Mesenchymal stem cell (in vitro differentiated cells and primary cell): ENCODE results near the gene WDR4.

Experiments used
- DNase-seq: peaks from one replicate; pipeline ENCODE4 v3.0.0-alpha.2; 2013
- H2AFZ ChIP-seq: one replicate; pipeline ENCODE4 v1.6.1; 2013; ENCODE audit warnings: low read depth, mild to moderate bottlenecking, control low read depth, inconsistent platforms, low read length, moderate library complexity
- H2AK5ac ChIP-seq: 2 replicates; pipeline ENCODE4 v1.6.1; 2013; ENCODE audit warnings: low read length, moderate library complexity, mild to moderate bottlenecking, inconsistent platforms; ENCODE audit not compliant: severe bottlenecking
- H2BK120ac ChIP-seq: one replicate; pipeline ENCODE4 v1.6.1; 2013; ENCODE audit warnings: low read depth, mild to moderate bottlenecking, inconsistent platforms, low read length, moderate library complexity
- H2BK12ac ChIP-seq, 2 experiments: one replicate each; pipeline ENCODE4 v1.6.1; 2013; ENCODE audit warnings: inconsistent platforms in 2 of 2, low read length in 2 of 2, mild to moderate bottlenecking in 2 of 2, moderate library complexity in 2 of 2, control low read depth in 1 of 2
- H2BK15ac ChIP-seq: one replicate; pipeline ENCODE4 v1.6.1; 2013; ENCODE audit warnings: mild to moderate bottlenecking, low read depth, inconsistent platforms; ENCODE audit not compliant: poor library complexity, severe bottlenecking
- H2BK5ac ChIP-seq: 2 replicates; pipeline ENCODE4 v1.6.1; 2013; ENCODE audit warnings: low read depth, mild to moderate bottlenecking, low read length, control low read depth, inconsistent platforms; ENCODE audit not compliant: poor library complexity, severe bottlenecking
- H3K14ac ChIP-seq, 2 experiments: one replicate each; pipeline ENCODE4 v1.6.1; 2013; ENCODE audit warnings: inconsistent platforms in 2 of 2, low read length in 2 of 2, control low read depth in 1 of 2, mild to moderate bottlenecking in 1 of 2, moderate library complexity in 1 of 2
- H3K18ac ChIP-seq, 2 experiments: one replicate each; pipeline ENCODE4 v1.6.1; 2013; ENCODE audit warnings: inconsistent platforms in 2 of 2, low read length in 2 of 2, control low read depth in 1 of 2, low read depth in 1 of 2, mild to moderate bottlenecking in 1 of 2
- H3K23ac ChIP-seq, 2 experiments: one replicate each; pipeline ENCODE4 v1.6.1; 2013; ENCODE audit warnings: inconsistent platforms in 2 of 2, low read length in 2 of 2, mild to moderate bottlenecking in 2 of 2, moderate library complexity in 2 of 2, control low read depth in 1 of 2
- H3K27ac ChIP-seq: 2 replicates; pipeline ENCODE4 v1.5.1; 2013; ENCODE audit warnings: mild to moderate bottlenecking, moderate library complexity, low read length, control low read depth, inconsistent platforms; ENCODE audit not compliant: poor library complexity, severe bottlenecking
- H3K27me3 ChIP-seq, 2 experiments: 2 replicates each; pipeline versions ENCODE4 v1.6.1 to v1.7.0; 2013; ENCODE audit warnings: low read length in 2 of 2, mild to moderate bottlenecking in 2 of 2, moderate library complexity in 2 of 2, control low read depth in 1 of 2, inconsistent platforms in 1 of 2; ENCODE audit not compliant: control insufficient read depth in 1 of 2, insufficient read depth in 1 of 2
- H3K36me3 ChIP-seq, 2 experiments: 2 replicates each; pipeline versions ENCODE4 v1.6.1 to v1.7.0; 2013; ENCODE audit warnings: low read length in 2 of 2, control low read depth in 1 of 2, inconsistent platforms in 1 of 2, low read depth in 1 of 2, mild to moderate bottlenecking in 1 of 2; ENCODE audit not compliant: insufficient read depth in 2 of 2, control insufficient read depth in 1 of 2
- H3K4ac ChIP-seq, 2 experiments: one replicate each; pipeline ENCODE4 v1.6.1; 2013; ENCODE audit warnings: inconsistent platforms in 2 of 2, low read length in 2 of 2, mild to moderate bottlenecking in 2 of 2, moderate library complexity in 2 of 2, control low read depth in 1 of 2, low read depth in 1 of 2
- H3K4me1 ChIP-seq: 2 replicates; pipeline ENCODE4 v1.6.1; 2013; ENCODE audit warnings: low read depth, low read length, control low read depth; ENCODE audit not compliant: control insufficient read depth, insufficient read depth
- H3K4me2 ChIP-seq: 2 replicates; pipeline ENCODE4 v1.6.1; 2013; ENCODE audit warnings: low read length, mild to moderate bottlenecking, inconsistent platforms; ENCODE audit not compliant: poor library complexity, severe bottlenecking
- H3K4me3 ChIP-seq, 2 experiments: 2 replicates each; pipeline versions ENCODE4 v1.5.1 to v1.7.0; 2013; ENCODE audit warnings: low read length in 2 of 2, mild to moderate bottlenecking in 2 of 2, control low read depth in 1 of 2, low read depth in 1 of 2; ENCODE audit not compliant: insufficient read depth in 1 of 2
- H3K79me1 ChIP-seq: replicated peaks from 2 replicates; pipeline ENCODE4 v1.6.1; 2013; ENCODE audit warnings: mild to moderate bottlenecking, control low read depth, low read length, inconsistent platforms; ENCODE audit not compliant: poor library complexity, severe bottlenecking
- H3K9ac ChIP-seq: 2 replicates; pipeline ENCODE4 v1.7.0; 2013; ENCODE audit warnings: mild to moderate bottlenecking, low read length, moderate library complexity
- H3K9me3 ChIP-seq: 2 replicates; pipeline ENCODE4 v1.7.0; 2013; ENCODE audit warnings: mild to moderate bottlenecking, low read length; ENCODE audit not compliant: control insufficient read depth
- H4K8ac ChIP-seq: one replicate; pipeline ENCODE4 v1.6.1; 2013; ENCODE audit warnings: inconsistent platforms, mild to moderate bottlenecking, low read length, moderate library complexity
- H4K91ac ChIP-seq: one replicate; pipeline ENCODE4 v1.6.1; 2013; ENCODE audit warnings: mild to moderate bottlenecking, low read length, inconsistent platforms
- WGBS: methylation state at CpG from one replicate; pipeline ENCODE4 v1.1.7; 2013; ENCODE audit warnings: mixed read lengths; 5-methylcytosine and 5-hydroxymethylcytosine counted together

WDR4 gene

GRCh38 chr21:42835211-42835610 lies 44.1 kb downstream of the WDR4 start:
- Histone ChIP-seq H3K14ac (no peak overlapping the region), H3K4me1 (no peaks in the 10 kb centered on the region), H3K4ac (no peak overlapping the region), H3K4me2 (no peak overlapping the region), H3K18ac (no peak overlapping the region), H3K23ac (no peak overlapping the region), H2AK5ac (no peak overlapping the region), H2BK120ac (no peak overlapping the region), H3K9me3 (no peaks in the 10 kb centered on the region), H3K27ac (no peak overlapping the region), H4K91ac (no peak overlapping the region), H3K79me1 (no peaks in the 10 kb centered on the region), H3K36me3 (peaks cover 19 to 35% of the 10 kb centered on the region in 2 experiments), H3K9ac (no peak overlapping the region), H2BK5ac (no peak overlapping the region), H3K27me3 (peaks cover 6 to 10% of the 10 kb centered on the region in 2 experiments), H3K4me3 (no peak overlapping the region), H2BK12ac (no peak overlapping the region), H4K8ac (no peak overlapping the region), H2BK15ac (no peak overlapping the region), H2AFZ (no peak overlapping the region)
- 91% methylated on average over 5 of the region's 6 CpGs for WGBS
- DNase-seq: no peak

- Histone ChIP-seq H3K27ac (no peak overlapping the region), H3K4me2 (no peak overlapping the region), H3K79me1 (no peaks in the 10 kb centered on the region), H3K18ac (no peak overlapping the region), H2AK5ac (no peak overlapping the region), H3K4me1 (no peaks in the 10 kb centered on the region), H3K4me3 (no peak overlapping the region), H3K36me3 (peaks cover 16 to 30% of the 10 kb centered on the region in 2 experiments), H3K9ac (no peak overlapping the region), H2BK12ac (no peak overlapping the region), H2AFZ (no peak overlapping the region), H4K91ac (no peak overlapping the region), H3K14ac (no peak overlapping the region), H3K27me3 (peaks cover 6 to 13% of the 10 kb centered on the region in 2 experiments), H2BK15ac (no peak overlapping the region), H3K9me3 (no peaks in the 10 kb centered on the region), H2BK120ac (no peak overlapping the region), H3K4ac (no peak overlapping the region), H4K8ac (no peak overlapping the region), H2BK5ac (no peak overlapping the region), H3K23ac (no peak overlapping the region)
- DNase-seq: no peak
- 96% methylated on average over 12 of the region's 13 CpGs for WGBS
Observed at GRCh38 chr21:42834726-42835191, 44.6 kb downstream of the WDR4 start.

- Histone ChIP-seq H3K4ac (no peak overlapping the region), H4K91ac (no peak overlapping the region), H2AK5ac (no peak overlapping the region), H3K36me3 (peaks cover 11 to 24% of the 10 kb centered on the region in 2 experiments), H3K27ac (no peak overlapping the region), H3K18ac (no peak overlapping the region), H4K8ac (no peak overlapping the region), H2BK15ac (no peak overlapping the region), H2BK120ac (no peak overlapping the region), H3K9ac (no peak overlapping the region), H2BK12ac (no peak overlapping the region), H2BK5ac (no peak overlapping the region), H3K79me1 (no peaks in the 10 kb centered on the region), H2AFZ (no peak overlapping the region), H3K4me2 (no peak overlapping the region), H3K4me3 (no peak overlapping the region), H3K14ac (no peak overlapping the region), H3K23ac (no peak overlapping the region), H3K4me1 (no peaks in the 10 kb centered on the region), H3K27me3 (peaks cover 11 to 16% of the 10 kb centered on the region in 2 experiments), H3K9me3 (peaks cover 3% of the 10 kb centered on the region)
- WGBS: 90% methylated on average over 23 of the region's 23 CpGs
- no peak for DNase-seq
Observed at GRCh38 chr21:42833859-42834725, 45.2 kb downstream of the WDR4 start.

DNA sequence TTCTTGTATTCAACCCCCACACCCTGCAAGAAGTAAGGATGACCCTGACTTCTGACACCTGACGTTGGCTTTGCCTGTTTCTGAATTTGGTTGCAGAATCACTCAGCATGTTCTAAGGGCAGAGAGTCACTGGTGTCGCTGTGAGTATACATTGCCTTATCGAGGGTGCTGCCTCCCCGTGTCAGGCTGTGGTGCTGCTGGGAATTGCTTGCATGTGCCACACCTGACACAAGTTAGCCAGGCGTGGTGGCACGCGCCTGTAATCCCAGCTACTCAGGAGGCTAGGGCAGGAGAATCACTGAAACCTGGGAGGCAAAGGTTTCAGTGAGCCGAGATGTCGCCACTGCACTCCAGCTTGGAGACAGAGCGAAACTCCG lies 45.9 kb downstream of the WDR4 start:
- Histone ChIP-seq H2BK15ac (no peak overlapping the region), H2AFZ (no peak overlapping the region), H4K91ac (no peak overlapping the region), H3K9me3 (peaks cover 3% of the 10 kb centered on the region), H2AK5ac (no peak overlapping the region), H3K27me3 (peaks cover 11 to 21% of the 10 kb centered on the region in 2 experiments), H2BK12ac (no peak overlapping the region), H3K4me3 (peak overlapping the region in 1 of 2 experiments; percentile 5), H3K36me3 (peaks cover 7 to 17% of the 10 kb centered on the region in 2 experiments), H3K79me1 (no peaks in the 10 kb centered on the region), H3K4ac (no peak overlapping the region), H3K4me1 (no peaks in the 10 kb centered on the region), H3K4me2 (no peak overlapping the region), H2BK5ac (no peak overlapping the region), H3K27ac (no peak overlapping the region), H3K23ac (no peak overlapping the region), H3K14ac (no peak overlapping the region), H3K9ac (no peak overlapping the region), H3K18ac (no peak overlapping the region), H4K8ac (no peak overlapping the region), H2BK120ac (no peak overlapping the region)
- DNase-seq: peak; percentile 29
- WGBS: 67% methylated on average over 11 of the region's 11 CpGs
